Fibroblast of the conjunctiva (primary cell): ENCODE data around the gene PCDHGB7.
"Not testable (repeated sequence)": the region's sequence is repeated elsewhere in the genome, so short reads cannot be mapped to it uniquely, and the experiment has no call there.

Source experiments
- DNase-seq: peaks from one replicate; pipeline ENCODE4 v3.0.0-alpha.2; 2010; ENCODE audit warnings: low read depth

Gene PCDHGB7

GRCh38 chr5:141397756-141398551 is 19.5 kb upstream of the PCDHGB7 start, which contains the start of gene PCDHGB5:
Gene PCDHGB5, plus strand, starts transcription at chr5:141397947. Its CDS starts 181 bp downstream, at chr5:141398128.
- not testable (repeated sequence) for DNase-seq

- DNase-seq: no peak
These were observed 18.9 kb upstream of the PCDHGB7 start for GRCh38 chr5:141398608-141399007.

DNA sequence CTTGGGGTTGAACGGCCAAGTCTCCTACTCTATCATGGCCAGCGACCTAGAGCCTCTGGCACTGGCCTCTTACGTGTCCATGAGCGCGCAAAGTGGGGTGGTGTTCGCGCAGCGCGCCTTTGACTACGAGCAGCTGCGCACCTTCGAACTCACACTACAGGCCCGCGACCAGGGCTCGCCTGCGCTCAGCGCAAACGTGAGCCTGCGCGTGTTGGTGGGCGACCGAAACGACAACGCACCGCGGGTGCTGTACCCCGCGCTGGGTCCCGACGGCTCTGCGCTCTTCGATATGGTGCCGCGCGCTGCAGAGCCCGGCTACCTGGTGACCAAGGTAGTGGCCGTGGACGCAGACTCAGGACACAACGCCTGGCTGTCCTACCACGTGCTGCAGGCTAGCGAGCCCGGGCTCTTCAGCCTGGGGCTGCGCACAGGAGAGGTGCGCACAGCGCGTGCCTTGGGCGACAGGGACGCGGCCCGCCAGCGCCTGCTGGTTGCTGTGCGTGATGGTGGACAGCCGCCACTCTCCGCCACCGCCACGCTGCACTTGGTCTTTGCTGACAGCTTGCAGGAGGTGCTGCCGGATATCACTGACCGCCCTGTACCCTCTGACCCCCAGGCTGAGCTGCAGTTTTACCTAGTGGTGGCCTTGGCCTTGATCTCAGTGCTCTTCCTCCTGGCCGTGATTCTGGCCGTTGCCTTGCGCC is 17.8 kb upstream of the PCDHGB7 start:
- DNase-seq: no peak

DNA sequence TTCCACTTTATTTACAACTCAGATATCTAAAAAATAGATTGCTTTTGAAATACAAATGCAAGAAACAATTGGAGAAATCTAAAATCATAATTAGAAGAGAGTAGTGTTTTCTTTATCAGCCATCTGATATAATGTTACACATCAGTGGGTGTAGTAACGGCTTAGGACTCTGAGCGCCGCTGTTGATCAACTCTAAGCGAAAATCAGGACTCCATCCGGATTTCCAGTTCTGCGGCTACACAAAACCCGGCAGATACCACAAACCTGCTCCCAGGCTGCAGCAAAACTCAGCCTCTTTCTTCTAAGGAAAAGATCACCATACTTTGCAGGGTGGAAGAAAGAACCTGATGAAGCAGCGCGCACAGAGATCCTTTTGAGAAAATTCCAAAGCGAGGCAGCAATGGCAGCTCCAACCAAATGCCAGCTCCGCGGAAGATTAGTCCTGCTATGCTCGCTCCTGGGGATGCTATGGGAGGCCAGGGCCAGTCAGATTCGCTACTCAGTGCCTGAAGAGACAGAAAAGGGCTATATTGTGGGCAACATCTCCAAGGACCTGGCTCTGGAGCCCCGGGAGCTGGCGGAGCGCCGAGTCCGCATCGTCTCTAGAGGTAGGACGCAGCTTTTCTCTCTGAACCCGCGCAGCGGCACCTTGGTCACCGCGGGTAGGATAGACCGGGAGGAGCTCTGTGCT is 14.8 kb upstream of the PCDHGB7 start, which contains the start of gene PCDHGA9:
Gene PCDHGA9 (plus strand): TSS at position 226 of the 691 bp plus-strand sequence. CDS start 175 bp downstream, at position 401.
- DNase-seq: no peak

DNA sequence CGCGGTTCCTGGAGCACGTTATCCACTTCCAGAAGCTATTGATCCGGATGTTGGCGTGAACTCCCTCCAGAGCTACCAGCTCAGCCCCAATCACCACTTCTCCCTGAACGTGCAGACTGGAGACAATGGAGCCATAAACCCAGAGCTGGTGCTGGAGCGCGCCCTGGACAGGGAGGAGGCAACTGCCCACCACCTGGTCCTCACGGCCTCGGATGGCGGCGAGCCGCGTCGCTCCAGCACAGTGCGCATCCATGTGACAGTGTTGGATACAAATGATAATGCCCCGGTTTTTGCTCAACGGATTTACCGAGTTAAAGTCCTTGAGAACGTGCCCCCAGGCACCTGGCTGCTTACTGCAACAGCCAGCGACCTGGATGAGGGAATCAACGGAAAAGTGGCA is 14.1 kb upstream of the PCDHGB7 start:
- no peak for DNase-seq

GRCh38 chr5:141407790-141408505 is 9.5 kb upstream of the PCDHGB7 start, which contains the start of gene PCDHGB6:
Gene PCDHGB6, plus strand, starts transcription at chr5:141408021. Its CDS starts 182 bp downstream, at chr5:141408203.
- not testable (repeated sequence) for DNase-seq

GRCh38 chr5:141409598-141410306 is 7.7 kb upstream of the PCDHGB7 start:
- no peak for DNase-seq

DNA sequence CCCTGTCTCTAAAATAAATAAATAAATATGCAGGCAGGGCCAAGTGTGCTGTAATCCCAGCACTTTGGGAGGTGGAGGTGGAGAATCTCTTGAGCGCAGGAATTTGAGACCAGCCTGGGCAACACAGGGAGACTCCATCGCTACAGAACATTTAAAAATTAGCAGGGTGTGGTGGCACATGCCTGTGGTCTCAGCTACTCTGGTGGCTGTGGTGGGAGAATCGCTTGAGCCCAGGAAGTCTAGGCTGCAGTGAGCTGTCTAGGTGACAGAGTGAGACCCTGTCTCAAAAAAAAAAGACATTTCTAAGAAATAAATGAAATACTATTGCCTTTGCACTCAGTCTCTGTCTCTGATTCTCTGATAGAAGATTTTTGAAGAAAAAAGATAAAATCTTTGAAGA is 5.9 kb upstream of the PCDHGB7 start:
- no peak for DNase-seq

DNA sequence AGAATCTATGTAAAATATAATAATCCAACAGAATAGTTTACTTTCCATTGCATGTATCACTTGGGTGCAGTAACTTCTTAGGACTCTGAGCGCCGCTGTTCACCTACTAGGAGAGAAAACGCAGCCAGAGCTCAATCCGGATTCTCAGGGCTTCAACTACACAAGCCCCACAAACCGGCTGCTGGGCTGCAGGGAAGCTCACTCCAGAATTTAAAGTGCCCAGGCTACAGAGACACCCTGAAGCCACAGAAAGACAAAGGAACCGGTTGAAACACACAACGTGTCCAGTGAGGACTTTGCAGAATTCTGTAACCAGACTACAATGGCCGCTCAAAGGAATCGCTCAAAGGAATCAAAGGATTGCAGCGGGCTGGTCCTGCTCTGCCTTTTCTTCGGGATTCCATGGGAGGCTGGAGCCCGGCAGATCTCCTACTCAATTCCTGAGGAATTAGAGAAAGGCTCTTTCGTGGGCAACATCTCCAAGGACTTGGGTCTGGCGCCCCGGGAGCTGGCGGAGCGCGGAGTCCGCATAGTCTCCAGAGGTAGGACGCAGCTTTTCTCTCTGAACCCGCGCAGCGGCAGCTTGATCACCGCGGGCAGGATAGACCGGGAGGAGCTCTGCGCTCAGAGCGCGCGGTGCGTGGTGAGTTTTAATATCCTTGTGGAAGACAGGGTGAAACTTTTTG is 4.5 kb upstream of the PCDHGB7 start, which contains the start of gene PCDHGA10:
Gene PCDHGA10 (plus strand): TSS at position 134 of the 686 bp plus-strand sequence. CDS start 189 bp downstream, at position 323.
- DNase-seq: peak; percentile 49

DNA sequence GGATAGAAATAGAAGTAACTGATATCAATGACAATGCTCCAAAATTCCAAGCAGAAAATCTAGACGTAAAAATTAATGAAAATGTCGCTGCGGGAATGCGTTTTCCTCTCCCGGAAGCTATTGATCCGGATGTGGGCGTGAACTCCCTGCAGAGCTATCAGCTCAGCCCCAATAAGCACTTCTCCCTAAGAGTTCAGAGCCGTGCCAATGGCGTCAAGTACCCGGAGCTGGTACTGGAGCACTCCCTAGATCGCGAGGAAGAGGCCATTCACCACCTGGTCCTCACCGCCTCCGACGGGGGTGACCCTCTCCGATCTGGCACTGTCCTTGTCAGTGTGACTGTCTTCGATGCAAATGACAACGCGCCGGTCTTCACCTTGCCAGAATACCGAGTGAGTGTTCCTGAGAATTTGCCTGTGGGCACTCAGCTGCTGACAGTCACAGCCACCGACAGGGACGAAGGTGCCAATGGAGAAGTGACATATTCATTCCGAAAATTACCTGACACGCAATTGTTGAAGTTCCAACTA is 3.9 kb upstream of the PCDHGB7 start:
- DNase-seq: no peak

DNA sequence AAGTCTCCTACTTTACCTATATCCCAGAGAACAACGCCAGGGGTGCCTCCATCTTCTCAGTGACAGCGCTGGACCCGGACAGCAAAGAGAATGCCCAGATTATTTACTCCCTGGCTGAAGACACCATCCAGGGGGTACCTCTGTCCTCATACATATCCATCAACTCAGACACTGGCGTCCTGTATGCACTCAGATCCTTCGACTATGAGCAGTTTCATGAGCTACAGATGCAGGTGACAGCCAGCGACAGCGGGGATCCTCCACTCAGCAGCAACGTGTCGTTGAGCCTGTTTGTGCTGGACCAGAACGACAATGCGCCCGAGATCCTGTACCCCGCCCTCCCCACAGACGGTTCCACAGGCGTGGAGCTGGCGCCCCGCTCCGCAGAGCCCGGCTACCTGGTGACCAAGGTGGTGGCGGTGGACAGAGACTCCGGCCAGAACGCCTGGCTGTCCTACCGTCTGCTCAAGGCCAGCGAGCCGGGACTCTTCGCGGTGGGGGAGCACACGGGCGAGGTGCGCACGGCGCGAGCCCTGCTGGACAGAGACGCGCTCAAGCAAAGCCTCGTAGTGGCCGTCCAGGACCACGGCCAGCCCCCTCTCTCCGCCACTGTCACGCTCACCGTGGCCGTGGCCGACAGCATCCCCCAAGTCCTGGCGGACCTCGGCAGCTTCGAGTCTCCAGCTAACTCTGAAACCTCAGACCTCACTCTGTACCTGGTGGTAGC is 2.8 kb upstream of the PCDHGB7 start:
- not testable (repeated sequence) for DNase-seq

GRCh38 chr5:141415275-141415618 is 2.2 kb upstream of the PCDHGB7 start:
- DNase-seq: not testable (repeated sequence)

DNA sequence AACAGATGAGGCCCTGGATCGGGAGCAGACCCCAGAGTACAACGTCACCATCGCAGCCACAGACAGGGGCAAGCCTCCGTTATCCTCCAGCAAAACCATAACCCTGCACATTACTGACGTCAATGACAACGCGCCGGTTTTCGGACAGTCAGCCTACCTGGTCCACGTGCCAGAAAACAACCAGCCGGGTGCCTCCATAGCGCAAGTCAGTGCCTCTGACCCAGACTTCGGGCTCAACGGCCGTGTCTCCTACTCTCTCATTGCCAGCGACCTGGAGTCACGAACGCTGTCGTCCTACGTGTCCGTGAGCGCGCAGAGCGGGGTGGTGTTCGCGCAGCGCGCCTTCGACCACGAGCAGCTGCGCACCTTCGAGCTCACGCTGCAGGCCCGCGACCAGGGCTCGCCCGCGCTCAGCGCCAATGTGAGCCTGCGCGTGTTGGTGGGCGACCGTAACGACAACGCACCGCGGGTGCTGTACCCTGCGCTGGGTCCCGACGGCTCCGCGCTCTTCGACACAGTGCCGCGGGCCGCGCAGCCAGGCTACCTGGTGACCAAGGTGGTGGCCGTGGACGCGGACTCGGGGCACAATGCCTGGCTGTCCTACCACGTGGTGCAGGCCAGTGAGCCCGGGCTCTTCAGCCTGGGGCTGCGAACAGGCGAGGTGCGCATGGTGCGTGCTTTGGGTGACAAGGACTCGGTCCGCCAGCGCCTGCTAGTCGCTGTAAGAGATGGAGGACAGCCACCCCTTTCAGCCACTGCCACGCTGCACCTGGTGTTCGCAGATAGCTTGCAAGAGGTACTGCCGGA is 1.8 kb downstream of the PCDHGB7 start:
- no peak for DNase-seq

DNA sequence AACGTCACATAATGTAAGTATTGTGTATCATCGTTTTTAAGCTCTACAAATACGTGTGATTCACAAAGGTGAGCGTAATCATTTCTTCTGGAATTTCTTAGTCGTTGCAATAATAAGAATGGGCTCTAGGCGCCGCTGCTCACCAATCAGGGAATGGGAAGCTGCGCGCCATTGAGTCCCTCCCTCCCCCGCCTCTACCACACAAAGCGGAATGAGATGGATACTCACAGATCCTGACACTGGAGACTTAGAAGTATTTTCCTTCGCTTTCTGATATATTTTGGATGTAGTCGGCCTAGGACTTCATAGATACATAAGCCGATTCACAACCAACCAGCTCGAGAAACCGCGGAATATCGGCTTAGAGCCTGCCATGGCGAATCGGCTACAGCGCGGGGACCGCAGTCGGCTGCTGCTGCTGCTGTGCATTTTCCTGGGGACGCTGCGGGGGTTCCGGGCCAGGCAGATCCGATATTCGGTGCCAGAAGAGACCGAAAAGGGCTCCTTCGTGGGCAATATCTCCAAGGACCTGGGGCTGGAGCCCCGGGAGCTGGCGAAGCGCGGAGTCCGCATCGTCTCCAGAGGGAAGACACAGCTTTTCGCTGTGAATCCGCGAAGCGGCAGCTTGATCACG is 3.5 kb downstream of the PCDHGB7 start, which contains the start of gene PCDHGA11:
Gene PCDHGA11 (plus strand): TSS at position 197 of the 634 bp plus-strand sequence. CDS start 177 bp downstream, at position 374.
- DNase-seq: peak; percentile 53

DNA sequence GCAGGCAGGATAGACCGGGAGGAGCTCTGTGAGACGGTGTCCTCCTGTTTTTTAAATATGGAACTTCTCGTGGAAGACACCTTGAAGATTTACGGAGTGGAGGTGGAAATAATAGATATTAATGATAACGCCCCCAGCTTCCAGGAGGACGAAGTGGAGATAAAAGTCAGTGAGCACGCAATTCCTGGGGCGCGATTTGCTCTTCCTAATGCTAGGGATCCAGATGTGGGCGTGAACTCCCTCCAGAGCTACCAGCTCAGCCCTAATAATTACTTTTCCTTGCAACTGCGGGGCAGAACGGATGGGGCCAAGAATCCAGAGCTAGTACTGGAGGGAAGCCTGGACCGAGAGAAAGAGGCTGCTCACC is 4.0 kb downstream of the PCDHGB7 start:
- no peak for DNase-seq

DNA sequence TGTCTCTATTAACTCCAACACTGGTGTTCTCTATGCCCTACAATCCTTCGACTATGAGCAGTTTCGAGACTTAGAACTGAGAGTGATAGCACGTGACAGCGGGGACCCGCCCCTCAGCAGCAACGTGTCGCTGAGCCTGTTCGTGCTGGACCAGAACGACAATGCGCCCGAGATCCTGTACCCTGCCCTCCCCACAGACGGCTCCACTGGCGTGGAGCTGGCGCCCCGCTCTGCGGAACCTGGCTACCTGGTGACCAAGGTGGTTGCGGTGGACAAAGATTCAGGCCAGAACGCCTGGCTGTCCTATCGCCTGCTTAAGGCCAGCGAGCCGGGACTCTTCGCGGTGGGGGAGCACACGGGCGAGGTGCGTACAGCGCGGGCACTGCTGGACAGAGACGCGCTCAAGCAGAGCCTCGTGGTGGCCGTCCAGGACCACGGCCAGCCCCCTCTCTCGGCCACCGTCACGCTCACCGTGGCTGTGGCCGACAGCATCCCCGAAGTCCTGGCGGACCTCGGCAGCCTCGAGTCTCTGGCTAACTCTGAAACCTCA is 5.3 kb downstream of the PCDHGB7 start:
- no peak for DNase-seq

- DNase-seq: no peak
These were observed 10.4 kb downstream of the PCDHGB7 start for GRCh38 chr5:141427783-141428426.
